OCI-LY7 (cell line): ENCODE measurements around the gene SP6. TPM values are rescaled to one million over a fixed set of nuclear protein-coding genes. Genes with fewer than 3 reads are reported as not detected.

Source experiments
- BruUV-seq: library from RNA; stranded (reverse); fragments of 400-500 nt; replicated peaks from 2 replicates; lab custom pipeline; 2021; lab: Mats Ljungman, UMichigan
- CTCF ChIA-PET: fragments of 300-600 bp; sonication (Branson Sonifier 250); formaldehyde crosslinking; loops from one replicate; lab custom pipeline; 2022; ENCODE audit warnings: antibody characterized with exemption; ENCODE audit not compliant: unreplicated experiment; lab: Charles Lee
- POLR2A ChIA-PET: fragments of 300-600 bp; sonication (Branson Sonifier 250); formaldehyde crosslinking; loops from one replicate; lab custom pipeline; 2022; ENCODE audit warnings: antibody characterized with exemption; lab: Charles Lee
- DNase-seq: peaks from one replicate; pipeline ENCODE4 v3.0.0-alpha.2; 2015; ENCODE audit warnings: low spot score
- H2AFZ ChIP-seq: fragments of 200-600 bp; sonication (generic), shearing (Covaris generic); 2 replicates; pipeline ENCODE4 v1.6.1; 2014; ENCODE audit warnings: mild to moderate bottlenecking, antibody characterized with exemption, low read length, moderate library complexity
- H3K27ac ChIP-seq: fragments of 200-600 bp; sonication (generic); 2 replicates; pipeline ENCODE4 v1.5.1; 2014; ENCODE audit warnings: mixed run types, low read depth, mild to moderate bottlenecking, moderate library complexity, low read length, inconsistent platforms; ENCODE audit not compliant: poor library complexity, severe bottlenecking
- H3K36me3 ChIP-seq: fragments of 200-600 bp; sonication (generic); 2 replicates; pipeline ENCODE4 v1.6.1; 2014; ENCODE audit warnings: mild to moderate bottlenecking, antibody characterized with exemption, low read length, moderate library complexity, mixed read lengths; ENCODE audit not compliant: insufficient read depth
- H3K4me1 ChIP-seq: fragments of 200-600 bp; sonication (generic); 2 replicates; pipeline ENCODE4 v1.5.1; 2014; ENCODE audit warnings: mild to moderate bottlenecking, low read length; ENCODE audit not compliant: insufficient read depth, poor library complexity, severe bottlenecking
- H3K4me2 ChIP-seq: fragments of 200-600 bp; sonication (generic); 2 replicates; pipeline ENCODE4 v1.6.1; 2014; ENCODE audit warnings: mild to moderate bottlenecking, low read length
- H3K4me3 ChIP-seq: fragments of 200-600 bp; sonication (generic); 2 replicates; pipeline ENCODE4 v1.5.1; 2014; ENCODE audit warnings: mild to moderate bottlenecking, low read depth, low read length; ENCODE audit not compliant: poor library complexity, severe bottlenecking
- H3K79me2 ChIP-seq: fragments of 200-600 bp; sonication (generic); 2 replicates; pipeline ENCODE4 v1.6.1; 2016; ENCODE audit warnings: low read depth, mild to moderate bottlenecking, low read length, moderate library complexity, mixed read lengths; ENCODE audit not compliant: insufficient read depth
- H3K9me2 ChIP-seq: fragments of 200-600 bp; sonication (generic); 2 replicates; pipeline ENCODE4 v1.6.1; 2016; ENCODE audit warnings: mild to moderate bottlenecking, low read length, mixed read lengths; ENCODE audit not compliant: insufficient read depth
- H3K9me3 ChIP-seq: fragments of 200-600 bp; sonication (generic); 2 replicates; pipeline ENCODE4 v1.6.1; 2014; ENCODE audit warnings: mild to moderate bottlenecking, mixed run types, low read length, mixed read lengths
- H4K20me1 ChIP-seq: fragments of 200-600 bp; sonication (generic); 2 replicates; pipeline ENCODE4 v1.6.1; 2014; ENCODE audit warnings: mild to moderate bottlenecking, antibody characterized with exemption, low read length, moderate library complexity, mixed read lengths; ENCODE audit not compliant: insufficient read depth
- CTCF ChIP-seq: fragments of 200-600 bp; sonication (generic); conservative IDR thresholded peaks from 2 replicates; pipeline ENCODE4 v1.5.1; 2014; ENCODE audit warnings: mild to moderate bottlenecking, antibody characterized with exemption, low read length, moderate library complexity, mixed read lengths
- EZH2phosphoT487 ChIP-seq: fragments of 200-600 bp; sonication (generic); IDR thresholded peaks from 2 replicates; pipeline ENCODE4 v1.6.1; 2018; ENCODE audit warnings: low read depth, borderline replicate concordance, mild to moderate bottlenecking, mixed run types, antibody characterized with exemption, low read length, moderate library complexity, mixed read lengths
- intact Hi-C: fragments of 100-400 bp; cut with micrococcal nuclease; formaldehyde crosslinking; loops from one replicate; pipeline ENCODE4 v1.10.0; 2022; ENCODE audit not compliant: unreplicated experiment
- total RNA-seq, 2 experiments: library from RNA; depleted of rRNA in 1 of 2; stranded (reverse); fragments of >200 nt in 1 of 2; shearing (Covaris generic) in 1 of 2; gene quantifications; 2 replicates each; pipeline ENCODE4 v1.2.3, GENCODE V29; 2014 to 2022

Gene SP6
- total RNA-seq, 2 experiments from 2014 or later: 0.08 to 0.22 TPM

GRCh38 chr17:47818002-47818695 lies 32.8 kb downstream of the SP6 start:
- ChIA-PET CTCF (no interaction called here), POLR2A (no interaction called here)
- BruUV-seq: no TSS peak
- H3K79me2 ChIP-seq: peaks cover 7% of the 10 kb centered on the region; the same call in 1 of the 2 replicates
- no peak for DNase-seq
- H3K9me2 ChIP-seq: no peaks in the 10 kb centered on the region
- H3K36me3 ChIP-seq: peaks cover 15% of the 10 kb centered on the region; the same call in 1 of the 2 replicates
- H3K9me3 ChIP-seq: no peaks in the 10 kb centered on the region
- H3K4me1 ChIP-seq: peaks cover 16% of the 10 kb centered on the region
- H4K20me1 ChIP-seq: no peaks in the 10 kb centered on the region
- no peak overlapping the region for H3K27ac ChIP-seq
- intact Hi-C loops: no loop called here
- TF ChIP-seq EZH2phosphoT487: no peak
- no peak for TF ChIP-seq CTCF
- no peak overlapping the region for H3K4me2 ChIP-seq
- H3K4me3 ChIP-seq: no peak overlapping the region
- no peak overlapping the region for H2AFZ ChIP-seq

GRCh38 chr17:47816947-47817346 lies 34.0 kb downstream of the SP6 start:
- Histone ChIP-seq H3K27ac (no peak overlapping the region), H3K4me3 (no peak overlapping the region), H3K79me2 (peaks cover 7% of the 10 kb centered on the region; the same call in 1 of the 2 replicates), H3K4me2 (no peak overlapping the region), H3K36me3 (peaks cover 12% of the 10 kb centered on the region; the same call in 1 of the 2 replicates), H3K4me1 (peaks cover 12% of the 10 kb centered on the region), H2AFZ (no peak overlapping the region), H4K20me1 (no peaks in the 10 kb centered on the region), H3K9me3 (no peaks in the 10 kb centered on the region), H3K9me2 (no peaks in the 10 kb centered on the region)
- no peak for TF ChIP-seq CTCF
- no peak for TF ChIP-seq EZH2phosphoT487
- DNase-seq: no peak
- no TSS peak for BruUV-seq
- intact Hi-C loops: no loop called here
- ChIA-PET POLR2A (no interaction called here), CTCF (no interaction called here)

- Histone ChIP-seq H4K20me1 (no peaks in the 10 kb centered on the region), H3K4me1 (peaks cover 9% of the 10 kb centered on the region), H3K9me3 (no peaks in the 10 kb centered on the region), H3K79me2 (peaks cover 4% of the 10 kb centered on the region; the same call in 1 of the 2 replicates), H2AFZ (no peak overlapping the region), H3K4me2 (no peak overlapping the region), H3K9me2 (no peaks in the 10 kb centered on the region), H3K4me3 (no peak overlapping the region), H3K27ac (no peak overlapping the region), H3K36me3 (peaks cover 12% of the 10 kb centered on the region; the same call in 1 of the 2 replicates)
- CTCF ChIA-PET: no interaction called here
- BruUV-seq: no TSS peak
- POLR2A ChIA-PET: no interaction called here
- DNase-seq: no peak
- intact Hi-C loops: no loop called here
- TF ChIP-seq CTCF (no peak), EZH2phosphoT487 (no peak)
These were observed 34.7 kb downstream of the SP6 start for GRCh38 chr17:47816111-47816735.
